DOHH2 (cell line): ENCODE measurements around the gene PPP3CA.

Experiments
- EZH2phosphoT487 ChIP-seq: fragments of 200-600 bp; sonication (generic); IDR thresholded peaks from 2 replicates; pipeline ENCODE4 v1.6.1; 2017; ENCODE audit warnings: borderline replicate concordance, mild to moderate bottlenecking, antibody characterized with exemption, low read length, moderate library complexity, mixed read lengths
- TF ChIP-seq, protein P1 (sequence below): fragments of 200-600 bp; sonication (generic); IDR thresholded peaks from one replicate; pipeline ENCODE4 v1.5.1; 2014; ENCODE audit warnings: antibody characterized with exemption, mild to moderate bottlenecking, low read depth, low read length; ENCODE audit not compliant: poor library complexity, severe bottlenecking

DNA sequence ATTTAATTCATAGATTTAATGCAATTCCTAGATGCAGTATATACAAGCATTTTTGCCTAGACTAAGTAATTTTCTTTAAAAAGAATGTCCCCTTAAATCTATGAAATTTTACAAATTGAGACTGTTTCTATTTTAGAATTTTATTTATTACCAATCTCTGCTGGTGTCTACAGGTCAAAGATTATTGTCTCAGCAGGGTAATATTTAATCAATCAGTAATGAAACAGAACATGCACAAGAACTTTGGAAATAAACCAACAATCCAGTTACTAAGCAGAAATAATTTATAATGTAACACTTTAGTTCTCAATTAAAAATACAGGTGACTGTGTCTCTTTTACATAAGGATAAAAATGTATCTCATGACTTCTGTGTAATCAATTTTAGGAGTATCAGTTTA, 266.2 kb downstream of the PPP3CA start:
- TF ChIP-seq, protein P1, sequence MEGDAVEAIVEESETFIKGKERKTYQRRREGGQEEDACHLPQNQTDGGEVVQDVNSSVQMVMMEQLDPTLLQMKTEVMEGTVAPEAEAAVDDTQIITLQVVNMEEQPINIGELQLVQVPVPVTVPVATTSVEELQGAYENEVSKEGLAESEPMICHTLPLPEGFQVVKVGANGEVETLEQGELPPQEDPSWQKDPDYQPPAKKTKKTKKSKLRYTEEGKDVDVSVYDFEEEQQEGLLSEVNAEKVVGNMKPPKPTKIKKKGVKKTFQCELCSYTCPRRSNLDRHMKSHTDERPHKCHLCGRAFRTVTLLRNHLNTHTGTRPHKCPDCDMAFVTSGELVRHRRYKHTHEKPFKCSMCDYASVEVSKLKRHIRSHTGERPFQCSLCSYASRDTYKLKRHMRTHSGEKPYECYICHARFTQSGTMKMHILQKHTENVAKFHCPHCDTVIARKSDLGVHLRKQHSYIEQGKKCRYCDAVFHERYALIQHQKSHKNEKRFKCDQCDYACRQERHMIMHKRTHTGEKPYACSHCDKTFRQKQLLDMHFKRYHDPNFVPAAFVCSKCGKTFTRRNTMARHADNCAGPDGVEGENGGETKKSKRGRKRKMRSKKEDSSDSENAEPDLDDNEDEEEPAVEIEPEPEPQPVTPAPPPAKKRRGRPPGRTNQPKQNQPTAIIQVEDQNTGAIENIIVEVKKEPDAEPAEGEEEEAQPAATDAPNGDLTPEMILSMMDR, result no peak
- TF ChIP-seq EZH2phosphoT487, result no peak
